Embryonic facial prominence (tissue), 1 donor: Measurements from ENCODE around the gene ABCC9.

ENCODE experiments used
- DNase-seq: peaks from one replicate; pipeline ENCODE4 v3.0.0-alpha.2; 2016; ENCODE audit errors: extremely low spot score

ABCC9 gene

DNA sequence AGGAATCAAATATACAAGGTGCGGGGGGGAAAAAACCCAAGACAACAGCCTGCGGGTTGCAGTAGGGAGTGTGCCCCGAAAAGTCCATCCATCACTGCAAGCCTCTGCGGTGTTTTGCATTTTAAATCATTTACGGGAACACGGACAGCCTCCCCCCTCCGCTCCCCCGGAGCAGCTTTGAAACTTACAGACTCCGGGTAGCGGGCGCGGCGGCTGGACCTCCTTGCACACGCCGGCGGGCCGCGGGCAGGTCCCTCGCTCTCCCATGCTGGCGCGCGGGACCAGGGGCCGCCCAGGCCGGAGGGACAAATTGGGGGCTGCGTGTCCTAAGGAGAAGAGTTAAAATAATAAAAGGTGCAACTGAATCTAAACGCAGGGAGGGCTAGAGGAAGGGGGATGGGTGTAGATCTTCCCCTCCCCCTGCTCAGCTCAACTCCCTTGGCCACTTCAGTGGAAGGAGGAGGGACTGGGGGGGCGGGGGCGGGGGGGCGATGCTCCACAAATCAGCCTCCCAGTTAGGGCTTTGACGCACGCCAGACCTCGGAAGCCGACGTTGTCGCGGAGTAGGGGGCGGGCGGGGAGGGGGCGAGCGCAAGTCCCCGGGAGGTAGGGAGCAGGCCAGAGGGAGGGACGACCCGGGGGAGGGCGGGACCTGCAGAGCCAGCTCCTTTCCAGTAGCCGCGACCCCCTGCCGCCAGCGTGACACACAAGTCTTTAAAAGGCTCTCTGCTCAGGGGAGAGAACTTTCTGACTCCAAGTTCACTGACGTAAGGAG, 166.7 kb downstream of the ABCC9 start, which contains the start of gene KCNJ8:
Gene KCNJ8, minus strand, starts transcription at position 349 of the 775 bp plus-strand sequence. CDS start 1,090 bp downstream, outside the sequence.
- no peak for DNase-seq

DNA sequence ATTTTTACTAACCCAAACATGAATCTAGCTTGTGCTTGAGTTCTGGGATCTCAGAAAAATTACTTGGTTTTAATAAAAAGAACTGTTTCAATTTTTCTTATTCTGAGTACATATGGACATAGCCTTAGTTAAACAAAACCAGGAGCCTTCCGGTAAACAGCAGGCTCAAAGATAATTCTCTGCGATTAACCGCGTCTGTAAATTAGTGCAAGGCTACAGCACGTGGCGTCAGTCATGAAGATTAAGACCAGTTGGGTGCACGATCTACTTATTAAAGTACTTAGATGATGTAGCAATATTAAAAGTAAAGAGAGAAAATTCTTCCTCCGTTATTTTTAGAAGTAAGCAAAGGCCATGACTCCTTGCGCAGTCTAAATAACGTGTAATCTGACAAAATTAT, 167.4 kb downstream of the ABCC9 start:
- DNase-seq = no peak

DNA sequence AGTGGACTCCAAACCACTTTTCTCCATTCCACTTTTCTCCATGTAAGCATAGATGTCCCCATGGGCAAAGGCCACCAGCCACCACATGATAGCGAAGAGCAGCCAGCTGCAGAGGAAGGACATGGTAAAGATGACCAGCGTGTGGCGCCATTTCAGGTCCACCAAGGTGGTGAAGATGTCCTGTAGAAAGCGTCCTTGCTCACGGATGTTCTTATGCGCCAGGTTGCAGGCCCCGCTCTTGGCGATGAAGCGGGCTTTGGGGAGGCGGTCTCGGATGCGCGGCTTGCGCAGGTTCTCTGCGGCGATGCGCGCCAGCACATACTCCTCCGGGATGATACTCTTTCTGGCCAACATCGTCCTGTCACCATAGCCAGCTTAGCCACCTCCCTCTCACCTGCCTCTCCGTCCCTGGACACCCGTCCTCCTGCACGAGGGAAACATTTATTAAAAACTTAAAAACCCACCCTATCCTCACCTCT, 167.9 kb downstream of the ABCC9 start:
- DNase-seq = no peak

DNA sequence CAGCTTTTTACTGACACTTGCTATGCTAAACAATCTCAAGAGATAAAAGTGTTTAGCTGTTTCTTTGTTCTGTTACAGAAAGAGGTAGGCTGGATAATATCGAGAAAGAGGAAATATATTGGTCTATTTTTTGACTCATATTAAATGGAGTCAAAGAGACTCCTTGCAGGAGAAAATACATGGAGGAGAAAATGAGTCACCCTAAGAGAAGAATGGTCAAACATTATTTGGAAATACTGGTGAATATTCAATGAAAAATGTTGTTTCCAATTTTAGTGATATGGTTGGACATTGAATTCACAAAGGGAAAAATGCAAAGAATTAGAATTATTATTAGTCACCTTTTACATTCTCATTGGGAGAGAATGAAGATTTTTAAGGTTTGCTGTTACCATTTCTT, 169.9 kb downstream of the ABCC9 start:
- DNase-seq = no peak

DNA sequence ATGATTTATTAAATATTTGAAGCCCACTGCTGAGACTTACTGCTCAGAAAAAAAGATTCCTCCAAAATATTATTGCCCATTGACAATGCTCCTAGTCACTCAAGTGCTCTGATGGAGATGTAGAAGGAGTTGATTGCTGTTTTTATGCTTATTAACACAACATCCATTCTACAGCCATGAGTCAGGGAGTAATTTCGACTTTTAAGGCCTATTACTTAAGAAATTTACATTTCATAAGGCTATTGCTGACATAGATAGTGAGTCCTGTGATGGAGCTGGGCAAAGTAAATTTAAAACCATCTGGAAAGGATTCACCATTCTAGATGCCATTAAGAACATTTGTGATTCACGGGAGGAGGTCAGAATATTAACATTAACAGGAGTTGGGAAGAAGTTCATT, 171.9 kb downstream of the ABCC9 start:
- DNase-seq = no peak

DNA sequence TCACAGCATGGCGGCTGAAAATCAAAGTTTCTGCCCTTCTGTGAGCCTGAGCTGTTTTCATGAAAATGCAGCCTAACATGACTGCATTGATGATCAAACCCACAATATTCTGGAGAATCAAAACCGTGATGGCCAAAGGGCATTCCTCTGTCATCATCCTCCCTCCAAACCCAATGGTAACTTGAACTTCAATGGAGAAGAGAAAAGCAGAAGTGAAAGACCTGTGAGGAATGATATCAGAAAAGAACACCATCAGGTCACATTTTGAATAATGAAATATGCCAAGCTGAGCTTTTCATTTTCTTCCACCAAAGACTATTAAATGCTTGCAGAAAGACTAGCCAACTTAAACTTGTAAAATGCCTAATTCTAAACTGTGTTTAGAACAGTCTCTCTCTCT, 174.8 kb downstream of the ABCC9 start:
- DNase-seq = no peak

DNA sequence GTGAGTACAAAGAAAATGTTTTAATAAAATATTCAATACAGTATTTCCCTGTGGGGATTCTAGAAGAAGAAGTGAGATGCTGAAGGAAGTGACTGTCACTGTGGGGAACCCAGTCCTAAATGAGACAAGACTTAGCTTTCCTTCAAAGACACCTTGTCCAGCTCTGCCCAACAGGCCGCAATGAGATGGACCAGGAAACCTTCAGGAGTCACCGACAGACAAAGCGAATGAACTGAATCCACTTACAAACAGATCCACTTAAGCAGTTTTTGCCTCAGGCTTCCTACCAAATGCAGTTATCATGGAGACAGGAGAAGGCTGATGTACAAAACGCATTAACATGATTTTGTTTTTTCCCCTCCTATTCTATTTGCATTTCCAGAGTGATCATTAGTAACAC, 176.3 kb downstream of the ABCC9 start:
- no peak for DNase-seq

DNA sequence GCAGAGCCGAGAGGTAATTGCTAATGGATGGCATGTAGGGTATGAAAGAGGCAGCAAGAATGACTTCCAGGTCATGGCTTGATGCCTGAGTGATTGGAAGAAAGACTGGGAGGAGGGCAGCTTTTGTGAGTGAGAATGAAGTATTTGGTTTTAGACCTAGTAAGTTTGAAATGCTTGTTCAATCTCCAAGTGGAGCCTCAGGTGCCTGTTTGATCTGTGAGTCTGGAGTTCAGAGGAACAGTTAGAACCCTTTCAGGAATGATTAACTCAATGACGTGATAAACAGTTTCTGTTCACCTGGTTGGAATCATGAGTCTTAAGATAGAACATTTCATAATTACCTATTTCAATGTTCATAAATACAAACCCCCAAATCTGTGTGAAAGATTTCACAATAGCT, 177.2 kb downstream of the ABCC9 start:
- no peak for DNase-seq

DNA sequence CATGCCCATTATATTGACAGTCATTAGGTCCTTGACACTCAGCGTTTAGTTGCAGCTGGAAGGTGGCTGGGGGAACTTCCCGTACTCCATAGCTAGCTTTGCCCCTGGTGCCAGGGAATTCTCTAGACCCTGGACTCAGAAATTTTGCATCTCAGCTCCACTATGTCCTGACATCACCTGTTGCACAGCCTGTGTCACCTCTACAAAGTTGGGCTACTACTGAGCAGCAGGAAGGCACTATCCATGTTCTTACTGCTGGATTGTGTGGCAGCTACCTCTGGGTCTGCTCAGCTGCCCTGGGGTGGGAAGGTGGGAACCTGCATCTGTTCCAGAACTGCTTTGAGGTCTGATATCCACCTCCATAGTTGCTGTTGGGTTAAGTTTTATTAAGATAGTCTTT, 177.7 kb downstream of the ABCC9 start:
- no peak for DNase-seq

DNA sequence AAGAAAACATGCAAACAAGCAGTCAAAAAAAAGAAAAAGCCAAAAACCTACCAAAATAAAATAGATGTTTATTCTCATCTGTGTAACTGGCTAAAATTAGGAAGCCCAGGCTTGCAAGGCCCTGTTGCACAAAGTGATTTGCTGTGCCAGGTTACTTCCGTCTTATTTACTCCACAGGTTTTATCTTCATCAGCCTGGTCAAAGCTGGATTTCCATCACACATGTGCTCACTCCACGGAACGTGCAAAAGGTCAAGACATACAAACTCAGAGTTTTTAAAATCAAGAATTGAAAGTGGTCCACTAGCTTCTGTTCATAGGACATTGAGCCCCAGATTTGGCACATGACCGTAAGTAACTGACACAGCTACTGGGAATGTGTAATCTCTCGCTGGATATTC, 181.5 kb downstream of the ABCC9 start:
- no peak for DNase-seq

DNA sequence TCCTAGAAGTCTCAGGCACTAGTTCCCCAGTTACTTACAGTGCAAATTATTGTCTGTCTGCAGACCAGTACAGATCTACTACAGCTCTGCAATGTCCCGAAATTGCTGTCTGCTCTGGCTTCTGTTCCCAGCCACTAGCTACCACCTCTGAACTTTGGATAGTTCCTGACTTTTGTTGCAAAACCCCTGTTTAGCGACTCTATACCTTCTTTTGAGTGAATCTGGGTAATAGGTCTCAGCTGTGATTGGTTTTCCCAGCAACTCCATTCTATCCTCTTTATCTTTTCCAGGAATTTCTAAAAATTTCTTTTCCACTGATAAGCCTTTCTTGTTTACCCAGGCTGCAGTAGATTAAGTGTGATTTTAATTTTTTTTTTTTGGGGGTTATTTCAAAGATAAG, 183.5 kb downstream of the ABCC9 start:
- DNase-seq = no peak

DNA sequence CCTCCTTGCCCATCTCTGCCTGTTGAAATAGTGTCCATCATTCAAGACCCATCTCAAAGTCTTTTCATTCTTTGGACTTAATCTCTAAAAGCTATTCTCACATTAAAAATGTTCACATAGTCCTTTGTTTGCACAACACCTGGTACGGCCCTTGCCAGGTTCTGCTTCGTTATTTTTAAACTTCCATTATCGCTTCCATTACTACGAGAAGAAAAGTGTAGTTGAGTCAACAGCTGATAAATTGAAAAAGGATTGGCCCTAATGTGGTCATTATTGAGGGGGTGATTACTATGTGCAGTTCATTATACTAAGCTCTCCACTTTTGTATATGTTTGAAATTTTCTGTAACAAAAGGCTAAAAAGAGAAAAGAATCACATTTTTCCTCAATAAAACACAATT, 184.5 kb downstream of the ABCC9 start:
- DNase-seq = no peak

DNA sequence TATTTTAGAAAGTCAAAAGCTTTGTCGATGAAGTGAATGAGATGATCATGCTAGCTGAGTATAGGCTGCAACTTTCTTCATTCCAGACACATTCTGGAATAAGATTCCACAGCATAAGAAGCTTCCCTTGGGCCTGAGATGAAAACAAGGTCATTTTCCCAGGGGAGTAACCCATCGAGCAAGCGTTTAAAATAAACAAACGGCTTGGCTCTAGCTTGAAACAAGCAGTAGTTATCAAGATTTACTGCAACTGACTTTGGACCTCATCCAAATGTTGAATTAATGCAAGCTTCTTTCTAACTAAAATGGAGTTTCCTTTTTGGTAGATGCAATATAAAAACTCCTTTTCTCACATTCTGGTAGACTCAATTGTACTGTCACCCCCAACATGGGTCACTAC, 189.7 kb downstream of the ABCC9 start:
- DNase-seq = no peak
